ENCODE results near the gene SMC6. TPM values are rescaled to one million over a fixed set of nuclear protein-coding genes. Genes with fewer than 3 reads are reported as not detected.

SMC6 gene
- total RNA-seq, 4 donors from 2014 or later: 14.1 to 30.8 (median 24.6) TPM

DNA sequence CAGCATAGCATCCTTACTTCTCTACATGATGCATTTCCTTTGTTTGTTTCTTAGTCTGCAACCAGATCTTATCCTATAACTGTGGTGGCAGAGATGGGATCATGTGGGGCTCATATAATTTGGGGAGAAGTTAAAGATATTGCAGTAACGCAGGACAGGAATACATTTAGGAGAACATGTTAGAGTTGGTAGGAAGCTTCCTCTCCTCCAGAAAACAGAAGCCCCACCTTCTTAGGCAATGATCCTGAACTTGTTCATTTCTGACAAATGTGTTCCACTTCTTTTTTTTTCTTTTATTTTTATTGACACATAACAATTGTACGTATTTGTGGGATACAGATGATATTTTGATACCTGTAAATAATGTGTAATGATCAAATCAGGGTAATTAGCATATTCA, 113.2 kb downstream of the SMC6 start:
- H3K36me3 ChIP-seq: no peaks in the 10 kb centered on the region
- no peaks in the 10 kb centered on the region for H3K27me3 ChIP-seq
- TF ChIP-seq POLR2A (IDR thresholded peaks at IDR 0.05): no peak
- TF ChIP-seq, protein P1, sequence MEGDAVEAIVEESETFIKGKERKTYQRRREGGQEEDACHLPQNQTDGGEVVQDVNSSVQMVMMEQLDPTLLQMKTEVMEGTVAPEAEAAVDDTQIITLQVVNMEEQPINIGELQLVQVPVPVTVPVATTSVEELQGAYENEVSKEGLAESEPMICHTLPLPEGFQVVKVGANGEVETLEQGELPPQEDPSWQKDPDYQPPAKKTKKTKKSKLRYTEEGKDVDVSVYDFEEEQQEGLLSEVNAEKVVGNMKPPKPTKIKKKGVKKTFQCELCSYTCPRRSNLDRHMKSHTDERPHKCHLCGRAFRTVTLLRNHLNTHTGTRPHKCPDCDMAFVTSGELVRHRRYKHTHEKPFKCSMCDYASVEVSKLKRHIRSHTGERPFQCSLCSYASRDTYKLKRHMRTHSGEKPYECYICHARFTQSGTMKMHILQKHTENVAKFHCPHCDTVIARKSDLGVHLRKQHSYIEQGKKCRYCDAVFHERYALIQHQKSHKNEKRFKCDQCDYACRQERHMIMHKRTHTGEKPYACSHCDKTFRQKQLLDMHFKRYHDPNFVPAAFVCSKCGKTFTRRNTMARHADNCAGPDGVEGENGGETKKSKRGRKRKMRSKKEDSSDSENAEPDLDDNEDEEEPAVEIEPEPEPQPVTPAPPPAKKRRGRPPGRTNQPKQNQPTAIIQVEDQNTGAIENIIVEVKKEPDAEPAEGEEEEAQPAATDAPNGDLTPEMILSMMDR (IDR thresholded peaks at IDR 0.05): no peak
- no peak for DNase-seq (ENCODE audit: low spot score in 2 of 2)
- peaks cover 0 to 10% (median 0%) of the 10 kb centered on the region in 4 donors for H3K4me1 ChIP-seq
- 88 to 89% methylated on average over 2 of the region's 2 CpGs for WGBS, 2 donors
- no peak overlapping the region for H3K4me3 ChIP-seq
- H3K9me3 ChIP-seq: no peaks in the 10 kb centered on the region
- H3K27ac ChIP-seq: no peak overlapping the region

DNA sequence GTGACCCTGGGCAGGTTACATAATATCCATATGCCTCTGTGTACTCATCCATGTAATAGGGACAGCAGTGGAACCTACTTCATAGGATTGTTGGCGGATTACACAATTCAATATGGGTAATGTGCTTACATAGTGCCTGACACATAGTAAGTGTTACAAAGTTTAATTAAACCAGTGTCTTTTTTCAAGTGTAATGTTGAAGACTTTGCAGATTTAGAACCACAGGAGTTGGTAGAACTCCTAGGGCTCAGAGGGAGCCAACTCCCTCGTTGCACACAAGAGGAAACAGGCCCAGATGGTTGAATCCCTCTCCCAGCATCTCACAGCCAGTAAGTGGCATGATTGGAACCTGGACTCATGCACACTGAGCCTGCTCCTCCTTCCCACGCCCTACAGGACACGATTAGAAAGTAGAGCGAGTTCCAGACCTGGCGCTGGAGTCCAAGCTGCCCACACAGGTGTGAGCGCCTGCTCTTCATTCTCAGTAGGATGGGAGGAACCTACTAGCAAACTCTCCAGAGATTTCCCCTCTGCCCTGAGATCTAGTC, 115.3 kb downstream of the SMC6 start:
- WGBS, 2 donors: 93% methylated on average over 7 of the region's 7 CpGs
- TF ChIP-seq, protein P1 (IDR thresholded peaks at IDR 0.05): no peak
- TF ChIP-seq EP300 (IDR thresholded peaks at IDR 0.05) (no peak), POLR2A (IDR thresholded peaks at IDR 0.05) (no peak)
- DNase-seq (ENCODE audit: low spot score in 2 of 2): no peak
- Histone ChIP-seq H3K27me3 (no peaks in the 10 kb centered on the region), H3K4me1 (peaks cover 0 to 6% (median 0%) of the 10 kb centered on the region in 4 donors), H3K9me3 (no peaks in the 10 kb centered on the region), H3K36me3 (no peaks in the 10 kb centered on the region), H3K27ac (no peak overlapping the region), H3K4me3 (no peak overlapping the region)

DNA sequence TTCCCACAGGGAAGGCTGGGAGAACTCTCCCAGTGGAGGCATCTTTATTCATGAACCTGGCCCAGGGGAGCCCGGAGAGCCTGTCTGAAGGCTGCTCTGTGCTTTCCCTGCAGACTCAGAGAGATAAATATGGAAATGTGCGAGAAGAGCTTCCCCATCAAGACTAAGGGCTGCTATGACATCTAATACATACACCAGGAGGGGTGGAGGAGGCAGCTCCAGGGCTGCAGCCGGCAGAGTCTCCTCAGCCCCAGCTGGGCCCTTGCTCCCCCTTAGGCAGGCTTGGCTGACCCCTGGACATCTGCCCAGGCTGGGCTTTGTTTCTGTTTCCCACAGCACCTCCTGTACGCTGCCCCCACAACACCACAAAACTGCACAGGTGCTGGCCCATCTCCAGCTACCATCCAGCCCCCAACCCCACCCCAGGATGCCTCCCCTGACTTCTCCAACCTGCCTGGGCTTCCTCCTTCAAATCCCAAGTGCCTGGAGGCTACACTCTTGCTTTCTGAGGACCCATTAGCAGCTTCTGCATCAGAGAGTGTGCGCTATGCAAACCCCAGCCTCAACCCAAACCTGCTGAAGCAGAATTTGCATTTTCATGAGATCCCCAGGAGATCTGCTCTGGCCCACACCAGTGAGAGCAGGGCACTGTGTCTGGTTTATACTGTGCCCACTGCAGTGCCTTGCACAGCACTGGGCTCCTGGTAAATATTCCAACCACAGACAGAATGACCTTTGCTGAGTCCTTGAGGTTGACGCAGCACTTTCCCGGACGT, 116.3 kb downstream of the SMC6 start:
- no peaks in the 10 kb centered on the region for H3K9me3 ChIP-seq
- H3K4me1 ChIP-seq: no peaks in the 10 kb centered on the region
- H3K27ac ChIP-seq: no peak overlapping the region
- TF ChIP-seq EP300 (IDR thresholded peaks at IDR 0.05) (no peak), POLR2A (IDR thresholded peaks at IDR 0.05) (no peak)
- TF ChIP-seq, protein P1 (IDR thresholded peaks at IDR 0.05): no peak
- 64 to 65% methylated on average over 7 to 8 of the region's 8 CpGs for WGBS, 2 donors
- no peak for DNase-seq (ENCODE audit: low spot score in 2 of 2)
- H3K36me3 ChIP-seq: no peaks in the 10 kb centered on the region
- H3K4me3 ChIP-seq: no peak overlapping the region
- no peaks in the 10 kb centered on the region for H3K27me3 ChIP-seq

DNA sequence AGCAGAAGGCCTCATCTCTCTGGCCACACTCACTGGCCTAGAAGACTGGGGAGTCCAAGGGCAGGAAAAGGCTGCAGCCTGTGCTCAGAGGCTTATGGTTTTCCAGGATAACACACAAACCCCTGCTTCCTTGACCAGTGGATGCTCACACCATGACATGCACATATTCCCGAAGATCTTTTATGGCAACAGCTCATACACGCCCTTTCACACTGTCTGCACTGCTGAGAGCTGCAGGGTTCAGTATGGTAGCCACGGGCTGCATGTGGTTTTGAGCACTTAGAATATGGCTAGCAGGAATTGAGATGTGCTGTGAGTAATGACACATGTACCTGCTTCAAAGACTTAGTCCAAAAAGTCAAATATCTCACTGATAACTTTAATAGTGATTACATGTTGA, 117.4 kb downstream of the SMC6 start:
- DNase-seq (ENCODE audit: low spot score in 2 of 2): no peak
- Histone ChIP-seq H3K4me3 (no peak overlapping the region), H3K9me3 (no peaks in the 10 kb centered on the region), H3K27ac (no peak overlapping the region), H3K27me3 (no peaks in the 10 kb centered on the region), H3K36me3 (no peaks in the 10 kb centered on the region), H3K4me1 (no peaks in the 10 kb centered on the region)
- TF ChIP-seq EP300 (IDR thresholded peaks at IDR 0.05): no peak
- TF ChIP-seq POLR2A (IDR thresholded peaks at IDR 0.05): no peak
- TF ChIP-seq, protein P1 (IDR thresholded peaks at IDR 0.05): no peak
- 88 to 95% methylated on average over 3 of the region's 3 CpGs for WGBS, 2 donors

DNA sequence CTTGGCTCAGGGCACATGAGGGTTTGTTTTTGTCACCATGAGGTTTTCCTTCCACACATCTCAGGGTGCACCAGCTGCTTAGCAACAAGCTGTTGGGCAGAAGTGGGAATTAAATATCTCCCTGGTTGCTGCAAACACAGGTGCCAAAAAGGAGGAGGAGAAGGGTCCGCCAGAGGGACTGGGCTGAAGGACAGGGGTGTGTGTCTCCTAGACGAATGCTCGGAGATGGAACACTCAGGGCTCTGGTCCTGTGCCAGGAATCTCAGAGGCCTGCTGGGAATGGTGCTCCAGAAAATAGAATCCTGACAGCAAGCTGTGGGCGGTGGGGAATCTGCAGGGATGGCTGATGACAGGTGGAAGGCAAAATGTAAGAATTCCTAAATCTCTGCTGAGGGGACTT, 118.6 kb downstream of the SMC6 start:
- Histone ChIP-seq H3K9me3 (no peaks in the 10 kb centered on the region), H3K4me3 (no peak overlapping the region), H3K36me3 (no peaks in the 10 kb centered on the region), H3K27me3 (no peaks in the 10 kb centered on the region), H3K27ac (no peak overlapping the region), H3K4me1 (no peaks in the 10 kb centered on the region)
- DNase-seq (ENCODE audit: low spot score in 2 of 2): no peak
- no peak for TF ChIP-seq EP300 (IDR thresholded peaks at IDR 0.05)
- TF ChIP-seq, protein P1 (IDR thresholded peaks at IDR 0.05): no peak
- TF ChIP-seq POLR2A (IDR thresholded peaks at IDR 0.05): no peak
- 60 to 64% methylated on average over 4 of the region's 4 CpGs for WGBS, 2 donors
